IPS-NIHi7 (cell line): Measurements from ENCODE around the gene TSHZ2.

Experiments
- DNase-seq: peaks from one replicate; pipeline ENCODE4 v3.0.0; 2012; ENCODE audit warnings: mixed read lengths; ENCODE audit errors: extremely low spot score

The TSHZ2 gene

DNA sequence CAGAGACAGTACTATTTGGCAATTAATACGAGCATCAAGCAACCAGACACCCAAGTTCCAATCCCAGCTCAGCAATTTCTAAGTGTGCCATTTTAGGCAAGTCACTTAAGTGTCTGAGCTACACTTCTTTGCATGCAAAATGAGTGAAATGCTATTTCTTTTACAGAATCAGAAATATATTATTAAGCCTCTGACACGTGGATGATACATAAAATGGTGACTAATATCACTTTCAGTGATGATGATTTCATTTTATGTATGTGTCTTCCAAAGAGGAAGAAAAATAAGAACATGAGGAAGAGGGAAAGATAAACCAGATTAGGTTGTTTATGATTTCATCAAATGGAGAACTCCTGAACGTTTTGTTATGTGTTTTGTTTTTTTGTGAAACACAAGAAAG is 158.6 kb downstream of the TSHZ2 start:
- no peak for DNase-seq

GRCh38 chr20:53133125-53133524 is 161.0 kb downstream of the TSHZ2 start:
- DNase-seq = no peak

GRCh38 chr20:53133628-53134027 is 161.5 kb downstream of the TSHZ2 start:
- no peak for DNase-seq

- no peak for DNase-seq
Measured at GRCh38 chr20:53136473-53136872, 164.3 kb downstream of the TSHZ2 start.

DNA sequence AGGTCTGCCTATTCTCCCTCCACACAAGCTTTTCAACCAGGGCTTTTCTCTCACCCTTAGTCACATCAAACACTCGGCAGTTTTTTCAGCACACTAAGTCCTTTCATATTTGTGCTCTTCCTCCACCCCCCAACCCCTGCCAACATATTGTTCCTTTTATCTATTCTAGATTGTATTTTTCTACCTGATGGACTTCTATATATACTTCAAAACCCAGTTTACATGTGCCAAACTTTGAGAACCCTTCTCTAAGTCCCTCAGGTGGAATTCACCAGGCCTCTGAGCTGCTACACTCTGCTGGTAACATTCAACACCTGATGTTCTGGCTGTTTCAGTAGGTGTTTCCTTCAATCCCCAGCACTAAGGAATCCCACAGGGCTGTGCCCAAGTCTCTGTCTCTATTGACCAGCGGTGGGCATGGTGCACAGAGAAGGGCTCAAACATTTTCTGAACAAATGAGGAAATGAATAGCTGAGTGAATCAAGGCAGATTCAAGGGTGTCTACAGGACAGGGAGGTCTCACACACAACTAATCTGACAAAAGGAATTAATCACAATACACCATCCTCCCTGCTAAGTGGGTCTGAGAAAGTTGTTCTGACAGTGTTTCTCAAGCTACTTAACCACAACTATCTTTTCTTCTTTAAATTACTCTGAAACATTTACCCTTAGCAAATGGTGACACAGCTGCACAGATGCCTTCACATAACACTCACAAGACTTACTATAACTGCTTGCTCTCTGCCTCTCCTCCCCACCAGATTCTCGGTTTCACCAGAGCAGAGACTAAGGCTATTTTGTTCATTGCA is 166.5 kb downstream of the TSHZ2 start:
- DNase-seq = no peak

DNA sequence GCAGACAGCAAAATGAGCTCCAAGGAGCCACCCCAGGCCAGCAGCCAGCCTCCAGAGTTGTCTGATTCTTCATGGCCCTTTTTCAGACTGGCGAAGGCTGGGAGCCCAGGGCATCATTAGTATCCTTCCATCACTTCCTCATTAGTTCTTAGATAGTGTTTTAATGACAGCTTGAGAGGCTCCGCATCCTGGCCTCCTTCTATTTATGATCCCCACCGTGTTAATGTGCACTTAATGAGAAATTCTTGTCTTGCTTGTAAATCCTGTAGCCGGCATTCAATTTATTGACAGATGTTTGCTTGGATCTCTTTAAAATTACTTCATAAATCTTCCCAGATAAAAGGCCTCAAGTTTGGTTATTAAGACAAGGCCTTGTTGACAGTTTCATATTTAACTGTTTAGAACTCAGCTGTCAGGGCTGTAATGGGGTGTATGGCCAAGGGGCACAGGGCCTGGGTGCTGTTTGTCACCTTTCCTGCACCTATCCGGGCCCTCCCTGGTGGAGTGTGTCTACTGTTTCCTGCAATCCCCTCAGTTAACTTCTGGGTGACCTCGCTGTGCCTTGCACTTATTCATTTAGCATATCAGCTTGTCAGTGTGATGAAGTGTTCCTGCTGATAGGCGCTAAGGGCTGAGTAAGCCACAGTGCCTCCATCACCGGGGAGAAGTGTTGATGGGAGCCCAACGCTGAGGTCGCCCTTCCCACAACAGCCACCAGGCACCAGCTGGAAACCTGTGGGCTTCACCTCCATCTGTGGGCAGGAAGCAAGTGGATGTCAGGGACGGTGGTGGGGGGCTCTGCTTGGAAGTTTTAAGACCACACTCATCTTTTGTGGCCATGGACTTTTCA is 169.3 kb downstream of the TSHZ2 start:
- no peak for DNase-seq

DNA sequence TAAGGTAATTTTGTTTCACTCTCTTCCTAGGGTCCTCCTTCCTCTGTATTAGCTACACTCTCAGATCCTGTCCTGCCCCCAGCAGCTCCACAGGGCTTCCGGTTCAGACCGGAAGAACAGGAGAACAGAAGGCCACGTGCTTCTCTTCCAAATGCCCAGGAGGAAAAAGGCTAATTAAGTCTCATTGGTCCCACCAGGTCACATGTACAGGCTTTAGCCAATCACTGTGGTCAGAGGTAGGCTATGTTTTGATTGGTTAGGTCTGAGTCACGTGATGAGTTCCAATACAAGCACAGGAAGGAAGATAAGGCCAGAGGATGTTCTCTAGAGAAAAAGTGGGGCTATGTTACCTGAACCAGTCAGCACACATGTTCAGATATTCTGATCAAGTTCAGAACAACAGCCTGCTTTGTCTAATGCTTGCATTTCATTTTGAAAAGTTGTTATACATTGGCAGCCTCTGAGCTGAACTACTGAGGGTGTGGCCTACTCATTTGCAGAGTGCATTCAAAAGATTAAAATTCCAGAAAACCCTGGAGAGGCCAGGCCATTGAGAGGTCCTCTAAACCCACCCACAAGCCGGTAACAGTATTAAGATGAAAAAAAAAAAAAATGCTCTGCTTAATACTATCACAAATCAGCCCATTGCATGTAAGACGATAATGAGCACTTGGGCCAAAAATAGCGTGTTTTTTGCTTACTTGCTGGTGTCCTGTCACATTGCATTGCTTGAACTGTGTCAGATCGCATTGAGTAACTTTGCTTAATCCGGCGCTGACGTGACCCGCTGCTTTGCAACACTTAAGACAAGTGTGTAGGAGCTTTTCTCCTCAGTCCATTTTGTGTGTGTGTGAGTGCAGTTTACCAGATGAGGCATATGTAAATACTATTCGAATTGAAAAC is 170.3 kb downstream of the TSHZ2 start:
- no peak for DNase-seq

- no peak for DNase-seq
Measured at GRCh38 chr20:53146201-53146891, 174.2 kb downstream of the TSHZ2 start.

GRCh38 chr20:53148771-53149147 is 176.6 kb downstream of the TSHZ2 start:
- DNase-seq = no peak

DNA sequence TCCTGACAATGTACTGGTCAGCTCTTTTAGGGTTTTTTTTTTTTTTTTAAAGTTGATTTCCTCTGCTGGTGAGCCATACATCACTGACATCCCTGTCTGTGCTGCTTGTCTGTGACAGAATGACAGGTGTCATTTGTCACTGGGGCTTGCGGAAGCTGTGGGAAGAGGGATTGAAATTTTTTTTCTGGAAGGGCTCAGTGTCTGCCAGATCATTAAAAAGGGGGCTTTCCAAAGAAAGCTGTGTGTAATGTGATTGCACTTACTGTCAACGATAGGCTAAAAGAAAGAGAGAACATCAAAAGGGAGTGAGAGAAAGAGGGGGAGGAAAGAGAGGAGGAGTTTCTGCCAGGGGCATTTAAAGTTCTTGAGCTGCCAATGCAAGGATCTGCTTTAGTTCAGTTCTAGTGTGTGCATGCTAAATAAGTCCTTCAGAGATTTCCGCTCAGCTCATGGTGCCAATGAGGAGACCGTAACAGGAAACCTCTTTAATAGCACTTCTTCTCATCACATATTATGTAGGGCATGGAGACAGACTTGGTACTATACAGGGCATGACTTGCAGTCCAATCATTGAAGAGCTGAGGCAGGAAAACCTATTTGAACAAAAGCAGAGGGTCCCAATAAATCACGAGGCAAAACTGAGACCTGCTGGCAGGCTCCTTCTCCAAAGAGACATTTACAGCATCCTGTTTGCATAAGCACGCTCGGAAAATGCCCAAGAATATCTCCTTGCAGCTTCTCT is 177.2 kb downstream of the TSHZ2 start:
- no peak for DNase-seq

GRCh38 chr20:53149890-53150205 is 177.7 kb downstream of the TSHZ2 start:
- no peak for DNase-seq

DNA sequence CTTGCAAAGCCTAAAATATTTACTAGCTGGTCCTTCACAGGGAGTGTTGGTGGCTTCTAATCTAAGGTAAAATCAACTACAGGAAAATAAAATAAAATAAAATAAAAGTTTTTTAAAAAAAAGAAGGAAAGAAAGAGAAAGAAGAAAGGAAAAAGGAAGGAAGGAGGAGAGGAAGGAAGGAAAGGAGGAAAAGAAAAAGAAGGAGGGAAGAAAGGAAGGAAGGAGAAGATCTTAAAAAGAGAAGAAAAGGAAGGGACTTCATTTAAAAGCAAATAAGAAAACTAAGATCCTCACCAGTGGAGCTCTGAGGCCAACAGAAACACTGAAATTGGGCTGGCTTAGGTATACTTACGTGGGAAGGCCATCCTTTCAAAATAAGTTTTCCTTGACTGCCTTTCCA is 178.4 kb downstream of the TSHZ2 start:
- no peak for DNase-seq

GRCh38 chr20:53152228-53152627 is 180.1 kb downstream of the TSHZ2 start:
- DNase-seq = no peak

DNA sequence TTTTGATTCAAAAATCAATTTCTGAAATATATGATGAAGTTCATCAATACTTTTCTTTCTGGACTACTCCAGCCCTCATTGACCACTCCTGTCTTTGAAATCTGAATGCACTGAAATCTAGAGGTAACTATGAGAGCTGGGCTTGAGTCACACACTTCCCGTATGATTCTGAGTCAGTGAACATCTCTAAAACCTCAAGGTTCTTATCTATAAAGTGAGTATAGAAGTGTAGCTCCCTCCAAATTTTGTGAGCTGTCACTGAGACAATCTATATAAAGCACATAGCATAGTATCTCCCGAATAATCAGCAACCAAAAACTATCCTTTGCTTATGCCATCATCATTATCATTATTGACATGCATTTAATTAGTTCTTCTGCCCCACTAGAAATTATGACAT is 182.4 kb downstream of the TSHZ2 start:
- DNase-seq = no peak

GRCh38 chr20:53157443-53158408 is 185.6 kb downstream of the TSHZ2 start:
- DNase-seq = peak; percentile 75

- DNase-seq = no peak
Measured at GRCh38 chr20:53159160-53159559, 187.0 kb downstream of the TSHZ2 start.

- DNase-seq = no peak
Measured at GRCh38 chr20:53161073-53161472, 188.9 kb downstream of the TSHZ2 start.

- DNase-seq = no peak
Measured at GRCh38 chr20:53161473-53161872, 189.3 kb downstream of the TSHZ2 start.

GRCh38 chr20:53162251-53162835 is 190.2 kb downstream of the TSHZ2 start:
- DNase-seq = peak; percentile 79
